ENCODE data around the gene SIRPA.

DNA sequence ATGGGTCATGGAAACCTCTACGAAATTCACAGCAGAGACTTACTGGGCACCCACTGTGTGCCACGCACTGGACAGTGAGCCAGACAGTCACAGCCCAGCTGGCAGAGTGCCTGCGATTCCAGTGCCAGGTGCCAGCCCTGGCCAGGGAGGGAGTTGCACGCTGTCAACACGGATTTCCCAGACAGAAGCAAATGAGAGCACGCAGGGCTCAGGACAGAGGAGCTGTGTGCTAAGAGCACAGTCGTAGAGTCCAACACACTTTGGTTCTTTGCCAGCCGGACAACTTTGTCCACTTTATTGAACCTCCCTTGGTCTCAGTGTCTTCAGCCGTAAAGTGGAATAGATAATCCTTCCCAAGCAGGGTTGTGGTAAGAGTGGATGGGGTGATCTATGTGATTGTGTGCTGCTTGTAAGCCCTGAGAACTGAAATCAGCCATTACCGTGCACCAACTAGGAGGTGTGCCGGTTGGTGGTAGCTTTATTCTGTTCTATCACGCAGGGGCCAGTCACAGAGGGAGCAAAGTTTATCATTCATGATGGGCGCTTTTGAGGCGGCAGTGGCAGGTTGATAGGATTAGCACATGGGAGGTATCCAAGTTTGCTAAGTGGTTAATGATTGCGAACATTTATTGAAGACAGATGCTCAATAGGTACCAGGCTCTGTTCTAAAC, 40.6 kb downstream of the SIRPA start:
- TF ChIP-seq, protein P1, sequence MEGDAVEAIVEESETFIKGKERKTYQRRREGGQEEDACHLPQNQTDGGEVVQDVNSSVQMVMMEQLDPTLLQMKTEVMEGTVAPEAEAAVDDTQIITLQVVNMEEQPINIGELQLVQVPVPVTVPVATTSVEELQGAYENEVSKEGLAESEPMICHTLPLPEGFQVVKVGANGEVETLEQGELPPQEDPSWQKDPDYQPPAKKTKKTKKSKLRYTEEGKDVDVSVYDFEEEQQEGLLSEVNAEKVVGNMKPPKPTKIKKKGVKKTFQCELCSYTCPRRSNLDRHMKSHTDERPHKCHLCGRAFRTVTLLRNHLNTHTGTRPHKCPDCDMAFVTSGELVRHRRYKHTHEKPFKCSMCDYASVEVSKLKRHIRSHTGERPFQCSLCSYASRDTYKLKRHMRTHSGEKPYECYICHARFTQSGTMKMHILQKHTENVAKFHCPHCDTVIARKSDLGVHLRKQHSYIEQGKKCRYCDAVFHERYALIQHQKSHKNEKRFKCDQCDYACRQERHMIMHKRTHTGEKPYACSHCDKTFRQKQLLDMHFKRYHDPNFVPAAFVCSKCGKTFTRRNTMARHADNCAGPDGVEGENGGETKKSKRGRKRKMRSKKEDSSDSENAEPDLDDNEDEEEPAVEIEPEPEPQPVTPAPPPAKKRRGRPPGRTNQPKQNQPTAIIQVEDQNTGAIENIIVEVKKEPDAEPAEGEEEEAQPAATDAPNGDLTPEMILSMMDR (IDR thresholded peaks at IDR 0.05; ENCODE audit: low read depth, low read length, poor library complexity, severe bottlenecking) = no peak
- TF ChIP-seq EZH2phosphoT487 (IDR thresholded peaks at IDR 0.05; ENCODE audit: borderline replicate concordance, low read length) = no peak
